ENCODE data around the gene JSRP1. TPM values are rescaled to one million over a fixed set of nuclear protein-coding genes. Genes with fewer than 3 reads are reported as not detected.

The JSRP1 gene
- total and polyA plus RNA-seq, 2 experiments from 2014 or later, result 2.4 to 3.1 TPM

DNA sequence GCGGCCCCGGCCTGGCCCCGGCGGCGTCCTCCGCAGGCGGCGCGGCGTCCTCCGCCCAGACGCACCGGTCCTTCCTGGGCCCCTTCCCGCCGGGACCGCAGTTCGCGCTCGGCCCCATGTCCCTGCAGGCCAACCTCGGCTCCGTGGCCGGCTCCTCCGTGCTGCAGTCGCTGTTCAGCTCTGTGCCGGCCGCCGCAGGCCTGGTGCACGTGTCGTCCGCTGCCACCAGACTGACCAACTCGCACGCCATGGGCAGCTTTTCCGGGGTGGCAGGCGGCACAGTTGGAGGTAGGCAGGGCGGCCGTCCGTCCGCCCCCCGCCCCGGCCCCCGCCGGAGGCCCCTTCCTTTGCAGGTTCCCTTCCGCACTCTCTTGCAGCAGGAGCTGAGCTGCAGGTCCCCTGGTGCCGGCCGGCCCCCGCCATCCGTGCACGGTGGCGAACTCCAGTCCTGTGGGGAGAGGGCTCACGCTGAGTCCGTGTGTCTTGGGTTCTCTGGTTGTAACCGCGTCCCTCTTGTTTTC, 29.3 kb downstream of the JSRP1 start:
- no peak for ATAC-seq
- no peak for TF ChIP-seq EZH2phosphoT487 (IDR thresholded peaks at IDR 0.05; ENCODE audit: unreplicated experiment)
- no peak for TF ChIP-seq EZH2 (IDR thresholded peaks at IDR 0.05; ENCODE audit: low read depth, unreplicated experiment)
- TF ChIP-seq NANOG (IDR thresholded peaks at IDR 0.05; ENCODE audit: borderline replicate concordance), result no peak
- no peak for TF ChIP-seq JUNB (IDR thresholded peaks at IDR 0.05; ENCODE audit: unreplicated experiment)
- TF ChIP-seq ETS1 (IDR thresholded peaks at IDR 0.05), result no peak
- TF ChIP-seq, protein P1, sequence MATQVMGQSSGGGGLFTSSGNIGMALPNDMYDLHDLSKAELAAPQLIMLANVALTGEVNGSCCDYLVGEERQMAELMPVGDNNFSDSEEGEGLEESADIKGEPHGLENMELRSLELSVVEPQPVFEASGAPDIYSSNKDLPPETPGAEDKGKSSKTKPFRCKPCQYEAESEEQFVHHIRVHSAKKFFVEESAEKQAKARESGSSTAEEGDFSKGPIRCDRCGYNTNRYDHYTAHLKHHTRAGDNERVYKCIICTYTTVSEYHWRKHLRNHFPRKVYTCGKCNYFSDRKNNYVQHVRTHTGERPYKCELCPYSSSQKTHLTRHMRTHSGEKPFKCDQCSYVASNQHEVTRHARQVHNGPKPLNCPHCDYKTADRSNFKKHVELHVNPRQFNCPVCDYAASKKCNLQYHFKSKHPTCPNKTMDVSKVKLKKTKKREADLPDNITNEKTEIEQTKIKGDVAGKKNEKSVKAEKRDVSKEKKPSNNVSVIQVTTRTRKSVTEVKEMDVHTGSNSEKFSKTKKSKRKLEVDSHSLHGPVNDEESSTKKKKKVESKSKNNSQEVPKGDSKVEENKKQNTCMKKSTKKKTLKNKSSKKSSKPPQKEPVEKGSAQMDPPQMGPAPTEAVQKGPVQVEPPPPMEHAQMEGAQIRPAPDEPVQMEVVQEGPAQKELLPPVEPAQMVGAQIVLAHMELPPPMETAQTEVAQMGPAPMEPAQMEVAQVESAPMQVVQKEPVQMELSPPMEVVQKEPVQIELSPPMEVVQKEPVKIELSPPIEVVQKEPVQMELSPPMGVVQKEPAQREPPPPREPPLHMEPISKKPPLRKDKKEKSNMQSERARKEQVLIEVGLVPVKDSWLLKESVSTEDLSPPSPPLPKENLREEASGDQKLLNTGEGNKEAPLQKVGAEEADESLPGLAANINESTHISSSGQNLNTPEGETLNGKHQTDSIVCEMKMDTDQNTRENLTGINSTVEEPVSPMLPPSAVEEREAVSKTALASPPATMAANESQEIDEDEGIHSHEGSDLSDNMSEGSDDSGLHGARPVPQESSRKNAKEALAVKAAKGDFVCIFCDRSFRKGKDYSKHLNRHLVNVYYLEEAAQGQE (IDR thresholded peaks at IDR 0.05; ENCODE audit: unreplicated experiment), result no peak
- no peak for TF ChIP-seq CREB1 (CRISPR knock-in tag; IDR thresholded peaks at IDR 0.05; ENCODE audit: low read depth)
- TF ChIP-seq POLR2AphosphoS5 (IDR thresholded peaks at IDR 0.05; ENCODE audit: low read depth), result no peak
- no peak for TF ChIP-seq ZNF331 (CRISPR knock-in tag; IDR thresholded peaks at IDR 0.05; ENCODE audit: low read depth)
- no peak for TF ChIP-seq ZNF114 (CRISPR knock-in tag; IDR thresholded peaks at IDR 0.05)
- TF ChIP-seq, protein P2, sequence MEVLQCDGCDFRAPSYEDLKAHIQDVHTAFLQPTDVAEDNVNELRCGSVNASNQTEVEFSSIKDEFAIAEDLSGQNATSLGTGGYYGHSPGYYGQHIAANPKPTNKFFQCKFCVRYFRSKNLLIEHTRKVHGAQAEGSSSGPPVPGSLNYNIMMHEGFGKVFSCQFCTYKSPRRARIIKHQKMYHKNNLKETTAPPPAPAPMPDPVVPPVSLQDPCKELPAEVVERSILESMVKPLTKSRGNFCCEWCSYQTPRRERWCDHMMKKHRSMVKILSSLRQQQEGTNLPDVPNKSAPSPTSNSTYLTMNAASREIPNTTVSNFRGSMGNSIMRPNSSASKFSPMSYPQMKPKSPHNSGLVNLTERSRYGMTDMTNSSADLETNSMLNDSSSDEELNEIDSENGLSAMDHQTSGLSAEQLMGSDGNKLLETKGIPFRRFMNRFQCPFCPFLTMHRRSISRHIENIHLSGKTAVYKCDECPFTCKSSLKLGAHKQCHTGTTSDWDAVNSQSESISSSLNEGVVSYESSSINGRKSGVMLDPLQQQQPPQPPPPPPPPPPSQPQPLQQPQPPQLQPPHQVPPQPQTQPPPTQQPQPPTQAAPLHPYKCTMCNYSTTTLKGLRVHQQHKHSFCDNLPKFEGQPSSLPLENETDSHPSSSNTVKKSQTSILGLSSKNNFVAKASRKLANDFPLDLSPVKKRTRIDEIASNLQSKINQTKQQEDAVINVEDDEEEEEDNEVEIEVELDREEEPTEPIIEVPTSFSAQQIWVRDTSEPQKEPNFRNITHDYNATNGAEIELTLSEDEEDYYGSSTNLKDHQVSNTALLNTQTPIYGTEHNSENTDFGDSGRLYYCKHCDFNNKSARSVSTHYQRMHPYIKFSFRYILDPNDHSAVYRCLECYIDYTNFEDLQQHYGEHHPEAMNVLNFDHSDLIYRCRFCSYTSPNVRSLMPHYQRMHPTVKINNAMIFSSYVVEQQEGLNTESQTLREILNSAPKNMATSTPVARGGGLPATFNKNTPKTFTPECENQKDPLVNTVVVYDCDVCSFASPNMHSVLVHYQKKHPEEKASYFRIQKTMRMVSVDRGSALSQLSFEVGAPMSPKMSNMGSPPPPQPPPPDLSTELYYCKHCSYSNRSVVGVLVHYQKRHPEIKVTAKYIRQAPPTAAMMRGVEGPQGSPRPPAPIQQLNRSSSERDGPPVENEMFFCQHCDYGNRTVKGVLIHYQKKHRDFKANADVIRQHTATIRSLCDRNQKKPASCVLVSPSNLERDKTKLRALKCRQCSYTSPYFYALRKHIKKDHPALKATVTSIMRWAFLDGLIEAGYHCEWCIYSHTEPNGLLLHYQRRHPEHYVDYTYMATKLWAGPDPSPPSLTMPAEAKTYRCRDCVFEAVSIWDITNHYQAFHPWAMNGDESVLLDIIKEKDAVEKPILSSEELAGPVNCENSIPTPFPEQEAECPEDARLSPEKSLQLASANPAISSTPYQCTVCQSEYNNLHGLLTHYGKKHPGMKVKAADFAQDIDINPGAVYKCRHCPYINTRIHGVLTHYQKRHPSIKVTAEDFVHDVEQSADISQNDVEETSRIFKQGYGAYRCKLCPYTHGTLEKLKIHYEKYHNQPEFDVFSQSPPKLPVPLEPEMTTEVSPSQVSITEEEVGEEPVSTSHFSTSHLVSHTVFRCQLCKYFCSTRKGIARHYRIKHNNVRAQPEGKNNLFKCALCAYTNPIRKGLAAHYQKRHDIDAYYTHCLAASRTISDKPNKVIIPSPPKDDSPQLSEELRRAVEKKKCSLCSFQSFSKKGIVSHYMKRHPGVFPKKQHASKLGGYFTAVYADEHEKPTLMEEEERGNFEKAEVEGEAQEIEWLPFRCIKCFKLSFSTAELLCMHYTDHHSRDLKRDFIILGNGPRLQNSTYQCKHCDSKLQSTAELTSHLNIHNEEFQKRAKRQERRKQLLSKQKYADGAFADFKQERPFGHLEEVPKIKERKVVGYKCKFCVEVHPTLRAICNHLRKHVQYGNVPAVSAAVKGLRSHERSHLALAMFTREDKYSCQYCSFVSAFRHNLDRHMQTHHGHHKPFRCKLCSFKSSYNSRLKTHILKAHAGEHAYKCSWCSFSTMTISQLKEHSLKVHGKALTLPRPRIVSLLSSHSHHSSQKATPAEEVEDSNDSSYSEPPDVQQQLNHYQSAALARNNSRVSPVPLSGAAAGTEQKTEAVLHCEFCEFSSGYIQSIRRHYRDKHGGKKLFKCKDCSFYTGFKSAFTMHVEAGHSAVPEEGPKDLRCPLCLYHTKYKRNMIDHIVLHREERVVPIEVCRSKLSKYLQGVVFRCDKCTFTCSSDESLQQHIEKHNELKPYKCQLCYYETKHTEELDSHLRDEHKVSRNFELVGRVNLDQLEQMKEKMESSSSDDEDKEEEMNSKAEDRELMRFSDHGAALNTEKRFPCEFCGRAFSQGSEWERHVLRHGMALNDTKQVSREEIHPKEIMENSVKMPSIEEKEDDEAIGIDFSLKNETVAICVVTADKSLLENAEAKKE (CRISPR knock-in tag; IDR thresholded peaks at IDR 0.05), result no peak
- no peak for TF ChIP-seq STAT1 (IDR thresholded peaks at IDR 0.05; ENCODE audit: unreplicated experiment)
- TF ChIP-seq, protein P3, sequence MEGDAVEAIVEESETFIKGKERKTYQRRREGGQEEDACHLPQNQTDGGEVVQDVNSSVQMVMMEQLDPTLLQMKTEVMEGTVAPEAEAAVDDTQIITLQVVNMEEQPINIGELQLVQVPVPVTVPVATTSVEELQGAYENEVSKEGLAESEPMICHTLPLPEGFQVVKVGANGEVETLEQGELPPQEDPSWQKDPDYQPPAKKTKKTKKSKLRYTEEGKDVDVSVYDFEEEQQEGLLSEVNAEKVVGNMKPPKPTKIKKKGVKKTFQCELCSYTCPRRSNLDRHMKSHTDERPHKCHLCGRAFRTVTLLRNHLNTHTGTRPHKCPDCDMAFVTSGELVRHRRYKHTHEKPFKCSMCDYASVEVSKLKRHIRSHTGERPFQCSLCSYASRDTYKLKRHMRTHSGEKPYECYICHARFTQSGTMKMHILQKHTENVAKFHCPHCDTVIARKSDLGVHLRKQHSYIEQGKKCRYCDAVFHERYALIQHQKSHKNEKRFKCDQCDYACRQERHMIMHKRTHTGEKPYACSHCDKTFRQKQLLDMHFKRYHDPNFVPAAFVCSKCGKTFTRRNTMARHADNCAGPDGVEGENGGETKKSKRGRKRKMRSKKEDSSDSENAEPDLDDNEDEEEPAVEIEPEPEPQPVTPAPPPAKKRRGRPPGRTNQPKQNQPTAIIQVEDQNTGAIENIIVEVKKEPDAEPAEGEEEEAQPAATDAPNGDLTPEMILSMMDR (conservative IDR thresholded peaks at IDR 0.05; ENCODE audit: low read depth in 2 of 2), result no peak
- Mint-ChIP-seq H3K4me3 (no peak overlapping the region), H3K27ac (no peak overlapping the region), H3K36me3 (ENCODE audit: low read depth) (peaks cover 31% of the 10 kb centered on the region), H3K4me1 (no peaks in the 10 kb centered on the region), H3K27me3 (ENCODE audit: insufficient read depth, low read depth, poor library complexity) (peaks cover 6% of the 10 kb centered on the region), H3K9me3 (no peaks in the 10 kb centered on the region)
- Histone ChIP-seq H3F3A (replicated peaks; ENCODE audit: low read depth) (0 out of 2 replicates have a peak, but pooled peaks cover 7% of the 10 kb centered on the region), H3K27ac (ENCODE audit: low read depth) (no peak overlapping the region), H4K20me1 (replicated peaks; ENCODE audit: insufficient read depth) (peaks cover 5% of the 10 kb centered on the region; the same call in 1 of the 2 replicates), H3K79me2 (replicated peaks; ENCODE audit: insufficient read depth) (no peaks in the 10 kb centered on the region), H3K4me2 (no peak overlapping the region), H2AFZ (no peak overlapping the region), H3K36me3 (ENCODE audit: insufficient read depth) (no peaks in the 10 kb centered on the region; the same call in 1 of the 2 replicates), H3K27me3 (ENCODE audit: insufficient read depth) (no peaks in the 10 kb centered on the region), H3K9me2 (ENCODE audit: insufficient read depth) (no peaks in the 10 kb centered on the region), H3K4me1 (ENCODE audit: insufficient read depth) (no peaks in the 10 kb centered on the region), H3K4me3 (no peak overlapping the region)
- no peak for DNase-seq (ENCODE audit: low spot score)

Measured in GM23338 (cell line).